ENCODE results near the gene ATG101.

ATG101 gene

DNA sequence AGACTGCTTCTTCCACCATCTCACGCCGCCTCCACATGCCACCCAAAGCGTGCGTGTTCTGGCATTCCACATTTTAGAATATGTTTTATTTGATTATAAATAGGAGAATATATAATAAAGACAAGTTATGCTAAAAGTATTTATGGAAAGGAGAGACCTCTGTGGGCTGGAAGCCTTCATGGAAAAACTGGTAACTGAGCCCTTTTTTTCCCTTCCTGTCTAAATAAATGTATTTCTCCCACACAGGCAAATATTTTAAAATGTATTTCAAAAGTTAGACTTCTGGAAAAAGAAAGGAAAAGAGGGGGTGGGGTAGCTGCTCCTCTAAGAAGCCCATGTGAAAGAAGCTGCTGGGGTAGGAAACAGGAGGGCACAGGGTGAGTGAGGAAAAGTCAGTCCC lies 34.6 kb upstream of the ATG101 start:
- no peak for FAIRE-seq
- TF ChIP-seq, protein P1, sequence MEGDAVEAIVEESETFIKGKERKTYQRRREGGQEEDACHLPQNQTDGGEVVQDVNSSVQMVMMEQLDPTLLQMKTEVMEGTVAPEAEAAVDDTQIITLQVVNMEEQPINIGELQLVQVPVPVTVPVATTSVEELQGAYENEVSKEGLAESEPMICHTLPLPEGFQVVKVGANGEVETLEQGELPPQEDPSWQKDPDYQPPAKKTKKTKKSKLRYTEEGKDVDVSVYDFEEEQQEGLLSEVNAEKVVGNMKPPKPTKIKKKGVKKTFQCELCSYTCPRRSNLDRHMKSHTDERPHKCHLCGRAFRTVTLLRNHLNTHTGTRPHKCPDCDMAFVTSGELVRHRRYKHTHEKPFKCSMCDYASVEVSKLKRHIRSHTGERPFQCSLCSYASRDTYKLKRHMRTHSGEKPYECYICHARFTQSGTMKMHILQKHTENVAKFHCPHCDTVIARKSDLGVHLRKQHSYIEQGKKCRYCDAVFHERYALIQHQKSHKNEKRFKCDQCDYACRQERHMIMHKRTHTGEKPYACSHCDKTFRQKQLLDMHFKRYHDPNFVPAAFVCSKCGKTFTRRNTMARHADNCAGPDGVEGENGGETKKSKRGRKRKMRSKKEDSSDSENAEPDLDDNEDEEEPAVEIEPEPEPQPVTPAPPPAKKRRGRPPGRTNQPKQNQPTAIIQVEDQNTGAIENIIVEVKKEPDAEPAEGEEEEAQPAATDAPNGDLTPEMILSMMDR (IDR thresholded peaks at IDR 0.05; ENCODE audit: insufficient read depth, missing control alignments): no peak
- no peak for DNase-seq (ENCODE audit: insufficient read length, low spot score)

DNA sequence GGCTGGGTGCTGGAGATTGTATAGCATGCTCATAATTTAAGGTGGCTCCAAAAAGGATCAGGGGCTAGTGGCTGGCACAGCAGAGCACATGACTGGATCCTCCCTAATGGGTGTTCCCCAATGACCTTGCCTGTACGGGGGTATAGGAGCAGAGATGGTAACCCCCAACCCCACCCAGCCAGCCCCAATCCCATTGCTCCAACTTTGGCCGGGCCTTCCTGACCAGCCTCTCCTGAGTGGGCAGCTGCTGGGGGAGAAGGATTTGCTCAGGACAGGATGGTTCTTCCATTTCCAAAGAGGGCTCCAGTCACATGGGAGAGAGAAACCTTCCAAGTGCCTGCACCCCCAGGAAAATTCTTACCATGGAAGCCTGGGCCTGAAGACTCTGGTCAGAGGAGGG lies 33.9 kb upstream of the ATG101 start:
- FAIRE-seq: no peak
- TF ChIP-seq, protein P1 (IDR thresholded peaks at IDR 0.05; ENCODE audit: insufficient read depth, missing control alignments): no peak
- DNase-seq (ENCODE audit: insufficient read length, low spot score): no peak

DNA sequence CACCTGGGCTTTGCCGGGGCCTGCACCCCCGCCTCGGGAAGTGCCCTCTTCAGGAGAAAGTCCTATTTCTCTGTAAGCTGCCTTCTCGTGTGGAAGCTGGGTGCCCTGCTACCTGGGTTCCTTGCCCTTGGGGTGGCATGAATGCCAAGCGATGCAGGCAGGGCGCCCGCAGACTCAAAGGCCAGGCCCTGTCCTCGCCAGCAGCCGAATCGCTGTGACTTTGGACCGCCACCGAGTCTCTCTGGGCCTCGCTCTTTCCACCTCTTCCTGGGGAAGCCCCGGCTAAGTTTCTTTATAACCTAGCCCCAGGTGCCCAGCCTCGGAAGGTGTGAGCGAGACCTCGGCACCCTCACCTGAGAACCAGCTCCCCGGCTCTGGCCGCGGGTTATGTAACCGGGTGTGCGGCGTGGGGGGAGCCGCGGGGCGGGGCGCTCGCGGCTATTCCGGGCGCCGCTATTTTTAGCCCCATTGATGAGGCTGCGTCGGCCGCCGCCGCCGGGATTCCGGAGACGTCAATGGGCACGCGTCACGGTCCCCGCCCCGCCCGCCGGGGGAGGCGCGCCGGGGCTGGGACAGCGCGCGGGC lies 33.1 kb upstream of the ATG101 start:
- FAIRE-seq (no peak), DNase-seq (ENCODE audit: insufficient read length, low spot score) (peak; percentile 82)
- TF ChIP-seq, protein P1 (IDR thresholded peaks at IDR 0.05; ENCODE audit: insufficient read depth, missing control alignments): no peak

DNA sequence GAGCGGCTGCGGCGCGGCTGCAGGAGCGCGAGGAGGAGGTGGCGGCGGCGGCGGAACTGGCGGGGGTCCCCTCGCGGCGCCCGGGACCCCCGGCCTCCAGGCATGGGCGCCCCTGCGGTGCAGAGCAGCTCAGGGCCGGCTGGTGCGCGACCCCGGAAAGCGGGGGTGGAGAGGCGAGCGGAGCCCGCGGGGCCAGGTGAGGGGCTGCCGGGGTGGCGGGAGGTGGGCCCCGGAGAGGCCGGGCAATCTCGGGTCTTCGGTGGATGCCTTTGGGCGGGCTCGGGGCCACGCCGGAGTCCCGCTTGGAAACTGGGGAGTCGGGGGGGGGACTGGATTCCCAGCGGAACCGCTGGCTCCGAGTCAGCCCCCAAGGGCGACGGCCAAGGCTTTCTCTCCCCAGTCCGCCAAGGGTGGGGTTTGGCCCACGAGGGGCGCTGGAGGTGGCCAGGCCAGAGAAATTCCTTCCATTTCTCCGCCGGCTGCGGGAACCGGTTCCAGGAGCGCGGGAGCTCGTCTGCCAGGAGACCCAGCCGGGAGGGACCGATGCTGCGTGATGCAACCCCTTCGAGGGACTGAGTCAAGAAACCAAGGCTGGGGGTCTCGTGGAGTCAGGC lies 32.4 kb upstream of the ATG101 start:
- FAIRE-seq (no peak), DNase-seq (ENCODE audit: insufficient read length, low spot score) (no peak)
- TF ChIP-seq, protein P1 (IDR thresholded peaks at IDR 0.05; ENCODE audit: insufficient read depth, missing control alignments): no peak

DNA sequence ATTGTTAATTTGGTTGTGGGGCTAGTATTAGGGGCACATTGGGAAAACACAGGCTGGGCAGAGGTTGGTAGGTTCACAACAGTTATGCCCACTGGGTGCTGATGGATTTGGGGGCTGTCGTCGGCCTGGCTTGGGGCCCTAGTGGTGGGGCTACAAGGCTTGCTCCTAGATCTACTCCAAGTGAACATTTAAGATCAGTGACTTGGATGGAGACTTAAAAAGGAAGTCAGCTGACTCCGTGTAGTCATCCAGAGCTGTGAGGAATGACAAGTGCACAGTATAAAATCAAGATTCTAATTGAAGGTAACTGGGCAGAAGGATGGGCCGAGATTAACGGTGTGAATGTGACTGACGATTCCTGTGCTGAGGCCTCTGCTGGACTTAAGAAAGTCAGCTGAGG lies 31.3 kb upstream of the ATG101 start:
- TF ChIP-seq, protein P1 (IDR thresholded peaks at IDR 0.05; ENCODE audit: insufficient read depth, missing control alignments): no peak
- DNase-seq (ENCODE audit: insufficient read length, low spot score): no peak
- FAIRE-seq: no peak

DNA sequence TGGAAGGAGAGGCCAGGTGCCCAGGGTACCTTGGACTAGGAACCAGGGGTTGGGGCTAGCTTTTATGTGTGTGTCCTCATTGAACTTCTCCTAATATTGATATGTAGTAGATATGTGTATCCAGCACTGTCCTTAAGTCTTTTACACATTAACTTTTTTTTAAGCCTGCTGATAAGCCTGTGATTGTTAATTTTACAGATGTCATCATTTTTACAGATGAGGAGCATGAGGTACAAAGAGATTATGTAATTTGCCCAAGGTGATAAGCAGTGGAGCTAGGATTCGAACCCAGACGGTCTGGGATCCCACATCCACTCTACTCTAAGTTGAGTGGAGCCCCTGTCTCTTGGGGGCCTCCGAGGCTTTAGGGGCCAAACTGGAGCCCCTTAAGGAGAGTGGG lies 28.7 kb upstream of the ATG101 start:
- no peak for FAIRE-seq
- no peak for DNase-seq (ENCODE audit: insufficient read length, low spot score)
- TF ChIP-seq, protein P1 (IDR thresholded peaks at IDR 0.05; ENCODE audit: insufficient read depth, missing control alignments): no peak

DNA sequence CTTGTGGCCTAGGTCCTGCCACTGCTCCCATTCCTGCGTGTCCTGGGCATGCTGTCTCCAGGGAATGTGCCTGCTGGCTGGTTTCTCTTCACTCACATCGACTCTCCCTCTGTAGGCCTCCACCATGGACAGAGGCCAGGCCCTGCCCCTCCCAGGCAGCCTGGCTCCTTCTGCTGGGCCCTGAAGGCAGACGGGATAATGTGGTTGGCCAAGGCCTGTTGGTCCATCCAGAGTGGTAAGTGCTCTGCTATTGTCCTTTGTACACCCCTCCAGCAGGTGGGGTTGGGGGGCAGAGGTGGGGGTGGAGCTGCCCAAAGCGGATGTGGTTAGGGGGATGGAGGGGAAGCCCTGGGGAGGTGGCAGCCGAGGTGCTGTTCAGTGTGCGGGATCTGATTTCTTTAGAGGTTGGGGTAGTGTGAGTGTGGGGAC lies 28.1 kb upstream of the ATG101 start:
- TF ChIP-seq, protein P1 (IDR thresholded peaks at IDR 0.05; ENCODE audit: insufficient read depth, missing control alignments): no peak
- no peak for DNase-seq (ENCODE audit: insufficient read length, low spot score)
- no peak for FAIRE-seq

Measured in D721Med (cell line).